Body of pancreas (tissue), 4 donors: Measurements from ENCODE around the gene TBCK. TPM values are rescaled to one million over a fixed set of nuclear protein-coding genes. Genes with fewer than 3 reads are reported as not detected.
"Not testable (repeated sequence)": the region's sequence is repeated elsewhere in the genome, so short reads cannot be mapped to it uniquely, and the experiment has no call there.

Source experiments
- ATAC-seq: fragments of 150-250 bp; one replicate; pipeline ENCODE4 v1.9.1; 2016
- DNase-seq, 4 donors: peaks; one replicate each; pipeline ENCODE4 v3.0.0-alpha.2; 2019
- H3K27ac ChIP-seq, 4 donors: fragments of 200-600 bp; sonication (generic); 1 replicate in 3 of 4; 2 replicates in 1 of 4; pipeline versions ENCODE4 v1.5.1 to v1.6.1; 2016 to 2019; ENCODE audit warnings: mild to moderate bottlenecking in 1 of 4, mixed read lengths in 1 of 4, moderate library complexity in 1 of 4
- H3K27me3 ChIP-seq, 2 donors: fragments of 200-600 bp; sonication (generic); one replicate each; pipeline ENCODE4 v1.6.0; 2016; ENCODE audit warnings: mild to moderate bottlenecking in 1 of 2
- H3K36me3 ChIP-seq, 2 donors: fragments of 200-600 bp; sonication (generic); replicated peaks in 1 of 2; 2 replicates each; pipeline ENCODE4 v1.5.1; 2016; ENCODE audit warnings: low read depth in 2 of 2; ENCODE audit not compliant: insufficient read depth in 1 of 2
- H3K4me1 ChIP-seq: fragments of 200-600 bp; sonication (generic); one replicate; pipeline ENCODE4 v1.6.0; 2016
- H3K4me3 ChIP-seq, 2 donors: fragments of 200-600 bp; sonication (generic); 1 replicate in 1 of 2; 2 replicates in 1 of 2; pipeline ENCODE4 v1.5.1; 2016 to 2019
- H3K9me3 ChIP-seq, 3 donors: fragments of 200-600 bp; sonication (generic); 1 replicate in 2 of 3; 2 replicates in 1 of 3; pipeline ENCODE4 v1.5.1; 2016
- POLR2A ChIP-seq, 3 donors: fragments of 450-650 bp; IDR thresholded peaks; one replicate each; pipeline ENCODE4 v1.6.1; 2016; ENCODE audit warnings: antibody characterized with exemption in 3 of 3, mild to moderate bottlenecking in 2 of 3
- WGBS, 2 donors: methylation state at CpG; one replicate each; pipeline ENCODE4 v1.1.5; 2017; 5-methylcytosine and 5-hydroxymethylcytosine counted together
- intact Hi-C: fragments of 100-400 bp; cut with DNase I; formaldehyde crosslinking; loops from one replicate; pipeline ENCODE4 v1.15.1; 2023
- total RNA-seq, 2 donors: library from RNA; depleted of rRNA; stranded (reverse); fragments of >200 nt; gene quantifications; one replicate each; pipeline ENCODE4 v1.1.0, GENCODE V29; 2016
- TF ChIP-seq, protein P1 (sequence below), 7 experiments: fragments of 450-650 bp in 4 of 7; fragments of 200-600 bp in 3 of 7; sonication (generic) in 3 of 7; IDR thresholded peaks; one replicate each; pipeline ENCODE4 v1.5.1; 2016 to 2019; ENCODE audit warnings: antibody characterized with exemption in 7 of 7

The TBCK gene
- total RNA-seq, 2 donors from 2014 or later: 24.7 to 28.5 TPM

DNA sequence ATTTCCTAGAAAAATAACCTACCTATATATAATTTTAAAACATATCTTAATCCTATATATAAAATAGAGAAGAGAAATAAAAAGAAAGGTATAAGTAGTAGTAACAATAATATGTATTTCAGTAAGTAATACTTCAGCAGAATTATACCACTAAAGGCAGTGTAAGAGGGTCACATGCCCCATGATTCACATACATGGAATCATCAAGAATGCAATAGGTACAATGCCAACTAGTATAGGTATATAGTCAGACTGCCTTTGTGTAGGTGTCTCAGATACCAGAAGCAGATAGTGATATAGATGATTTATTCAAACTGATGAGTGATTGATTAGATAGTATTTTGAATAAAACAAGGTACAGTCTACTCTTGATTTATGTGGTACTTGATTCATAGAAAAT lies 9.8 kb upstream of the TBCK start:
- no peaks in the 10 kb centered on the region for H3K9me3 ChIP-seq
- no peak for DNase-seq
- TF ChIP-seq, protein P1, sequence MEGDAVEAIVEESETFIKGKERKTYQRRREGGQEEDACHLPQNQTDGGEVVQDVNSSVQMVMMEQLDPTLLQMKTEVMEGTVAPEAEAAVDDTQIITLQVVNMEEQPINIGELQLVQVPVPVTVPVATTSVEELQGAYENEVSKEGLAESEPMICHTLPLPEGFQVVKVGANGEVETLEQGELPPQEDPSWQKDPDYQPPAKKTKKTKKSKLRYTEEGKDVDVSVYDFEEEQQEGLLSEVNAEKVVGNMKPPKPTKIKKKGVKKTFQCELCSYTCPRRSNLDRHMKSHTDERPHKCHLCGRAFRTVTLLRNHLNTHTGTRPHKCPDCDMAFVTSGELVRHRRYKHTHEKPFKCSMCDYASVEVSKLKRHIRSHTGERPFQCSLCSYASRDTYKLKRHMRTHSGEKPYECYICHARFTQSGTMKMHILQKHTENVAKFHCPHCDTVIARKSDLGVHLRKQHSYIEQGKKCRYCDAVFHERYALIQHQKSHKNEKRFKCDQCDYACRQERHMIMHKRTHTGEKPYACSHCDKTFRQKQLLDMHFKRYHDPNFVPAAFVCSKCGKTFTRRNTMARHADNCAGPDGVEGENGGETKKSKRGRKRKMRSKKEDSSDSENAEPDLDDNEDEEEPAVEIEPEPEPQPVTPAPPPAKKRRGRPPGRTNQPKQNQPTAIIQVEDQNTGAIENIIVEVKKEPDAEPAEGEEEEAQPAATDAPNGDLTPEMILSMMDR (IDR thresholded peaks at IDR 0.05): no peak
- TF ChIP-seq POLR2A (IDR thresholded peaks at IDR 0.05): no peak
- peaks cover 5% of the 10 kb centered on the region for H3K4me1 ChIP-seq
- no peak overlapping the region for H3K27ac ChIP-seq
- ATAC-seq: no peak
- intact Hi-C loops: no loop called here
- no peaks in the 10 kb centered on the region for H3K27me3 ChIP-seq
- no peak overlapping the region for H3K4me3 ChIP-seq
- peaks cover 0 to 13% of the 10 kb centered on the region in 2 donors for H3K36me3 ChIP-seq

DNA sequence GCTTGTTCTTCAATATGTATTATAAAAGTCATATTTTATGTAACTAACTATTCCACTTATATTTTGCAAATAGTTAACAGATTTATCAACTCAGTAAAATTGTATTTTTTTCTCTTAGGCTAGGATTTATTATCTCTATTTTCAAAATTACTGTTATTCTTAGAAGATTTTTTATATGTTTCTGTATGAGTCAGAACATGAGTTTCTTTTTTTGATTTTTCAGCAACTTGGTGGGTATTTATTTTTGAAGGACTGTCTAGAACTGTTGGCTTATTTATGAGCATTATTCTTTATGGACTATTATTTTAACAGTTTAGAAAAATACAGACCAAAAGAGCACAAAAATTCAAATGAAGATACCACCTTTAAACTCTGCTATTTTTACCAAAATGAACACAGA lies 7.1 kb upstream of the TBCK start:
- intact Hi-C loops: no loop called here
- no peak for DNase-seq

DNA sequence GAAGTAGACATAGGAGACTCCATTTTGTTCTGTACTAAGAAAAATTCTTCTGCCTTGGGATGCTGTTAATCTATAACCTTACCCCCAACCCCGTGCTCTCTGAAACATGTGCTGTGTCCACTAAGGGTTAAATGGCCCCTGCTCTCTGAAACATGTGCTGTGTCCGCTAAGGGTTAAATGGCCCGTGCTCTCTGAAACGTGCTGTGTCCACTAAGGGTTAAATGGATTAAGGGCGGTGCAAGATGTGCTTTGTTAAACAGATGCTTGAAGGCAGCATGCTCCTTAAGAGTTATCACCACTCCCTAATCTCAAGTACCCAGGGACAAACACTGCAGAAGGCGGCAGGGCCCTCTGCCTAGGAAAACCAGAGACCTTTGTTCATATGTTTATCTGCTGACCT lies 5.8 kb upstream of the TBCK start:
- intact Hi-C loops: not testable (repeated sequence)

More for the DNA sequence above, 7.1 kb upstream of the TBCK start:
- ATAC-seq: no peak
- Histone ChIP-seq H3K9me3 (no peaks in the 10 kb centered on the region), H3K4me3 (no peak overlapping the region), H3K27me3 (no peaks in the 10 kb centered on the region), H3K4me1 (peaks cover 14% of the 10 kb centered on the region), H3K36me3 (peaks cover 0 to 6% of the 10 kb centered on the region in 2 donors), H3K27ac (no peak overlapping the region)
- TF ChIP-seq POLR2A (IDR thresholded peaks at IDR 0.05): no peak
- TF ChIP-seq, protein P1 (IDR thresholded peaks at IDR 0.05): no peak

DNA sequence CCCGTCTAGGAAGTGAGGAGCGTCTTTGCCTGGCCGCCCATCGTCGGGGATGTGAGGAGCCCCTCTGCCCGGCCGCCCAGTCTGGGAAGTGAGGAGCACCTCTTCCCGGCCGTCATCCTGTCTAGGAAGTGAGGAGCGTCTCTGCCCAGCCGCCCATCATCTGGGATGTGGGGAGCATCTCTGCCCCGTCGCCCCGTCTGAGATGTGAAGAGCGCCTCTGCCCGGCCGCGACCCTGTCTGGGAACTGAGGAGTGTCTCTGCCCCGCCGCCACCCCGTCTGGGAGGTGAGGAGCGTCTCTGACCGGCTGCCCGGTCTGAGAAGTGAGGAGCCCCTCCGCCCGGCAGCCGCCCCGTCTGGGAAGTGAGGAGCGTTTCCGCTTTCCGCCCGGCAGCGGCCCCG lies 5.2 kb upstream of the TBCK start:
- H3K27ac ChIP-seq, ATAC-seq, H3K27me3 ChIP-seq, intact Hi-C loops, DNase-seq, H3K9me3 ChIP-seq, H3K4me3 ChIP-seq, H3K36me3 ChIP-seq: not testable (repeated sequence)
- WGBS, 2 donors: 98% methylated on average over 7 to 29 of the region's 34 CpGs
- H3K4me1 ChIP-seq: peaks cover 26% of the 10 kb centered on the region

More for the DNA sequence above, 5.8 kb upstream of the TBCK start:
- H3K4me3 ChIP-seq, H3K9me3 ChIP-seq, H3K27me3 ChIP-seq, H3K36me3 ChIP-seq, DNase-seq, H3K27ac ChIP-seq, ATAC-seq: not testable (repeated sequence)
- WGBS, 2 donors: 48 to 52% methylated on average over 6 of the region's 6 CpGs
- H3K4me1 ChIP-seq: peaks cover 26% of the 10 kb centered on the region

DNA sequence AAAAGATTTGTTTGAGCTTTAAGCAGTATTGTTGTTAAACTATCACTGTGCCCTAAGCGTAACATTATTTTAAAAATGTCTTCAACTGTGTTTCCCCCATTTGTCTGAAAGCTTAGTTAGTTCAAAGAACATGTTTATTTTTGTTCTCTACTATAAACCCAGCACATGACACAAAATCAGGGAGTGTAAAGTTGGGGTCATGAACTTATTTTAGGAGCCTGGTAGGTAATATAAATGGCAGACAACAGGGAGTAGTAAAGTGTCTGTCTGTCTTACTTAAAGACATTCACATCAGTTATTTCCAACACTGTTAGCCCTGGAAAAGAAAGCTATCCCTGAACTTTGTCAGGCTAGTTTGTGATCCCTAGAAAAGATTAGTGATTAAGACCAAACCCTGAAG lies 4.2 kb upstream of the TBCK start:
- H3K36me3 ChIP-seq: no peaks in the 10 kb centered on the region
- intact Hi-C loops: no loop called here
- H3K4me1 ChIP-seq: peaks cover 26% of the 10 kb centered on the region
- H3K27me3 ChIP-seq: no peaks in the 10 kb centered on the region
- H3K27ac ChIP-seq: no peak overlapping the region
- WGBS, 2 donors: 97 to 100% methylated on average over 1 of the region's 1 CpG
- no peak overlapping the region for H3K4me3 ChIP-seq
- TF ChIP-seq, protein P1 (IDR thresholded peaks at IDR 0.05): no peak
- TF ChIP-seq POLR2A (IDR thresholded peaks at IDR 0.05): no peak
- no peak for DNase-seq
- H3K9me3 ChIP-seq: no peaks in the 10 kb centered on the region
- ATAC-seq: no peak

DNA sequence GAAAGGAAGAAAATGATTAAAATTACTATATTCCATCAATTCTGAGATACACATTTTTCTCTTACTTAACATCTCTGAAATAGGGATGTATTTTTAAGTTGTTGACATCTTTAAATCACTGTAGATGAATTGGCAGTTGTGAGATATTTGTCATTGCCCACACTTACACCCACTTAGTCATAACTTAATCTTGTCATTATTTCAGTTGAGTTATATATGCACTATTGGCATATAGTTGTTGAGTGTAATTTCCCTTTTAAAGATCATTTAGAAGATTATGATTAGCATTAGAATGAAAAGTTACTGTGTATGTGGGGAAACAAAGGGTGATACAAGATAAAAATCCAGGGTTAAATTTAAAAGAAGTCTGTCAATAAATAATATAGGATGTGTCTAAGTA lies 2.5 kb upstream of the TBCK start:
- DNase-seq (no peak), ATAC-seq (no peak)
- Histone ChIP-seq H3K36me3 (no peaks in the 10 kb centered on the region), H3K27me3 (no peaks in the 10 kb centered on the region), H3K27ac (no peak overlapping the region), H3K4me3 (no peak overlapping the region), H3K4me1 (peaks cover 29% of the 10 kb centered on the region), H3K9me3 (no peaks in the 10 kb centered on the region)
- no peak for TF ChIP-seq POLR2A (IDR thresholded peaks at IDR 0.05)
- TF ChIP-seq, protein P1 (IDR thresholded peaks at IDR 0.05): no peak
- intact Hi-C loops: no loop called here
